ACC112 (cell line): Measurements from ENCODE around the gene UTY.

Source experiments
- H2AFZ ChIP-seq: fragments of 200-600 bp; sonication (generic); one replicate; pipeline ENCODE4 v1.6.0; 2017; ENCODE audit warnings: antibody characterized with exemption, low read length; ENCODE audit not compliant: unreplicated experiment
- H3K27ac ChIP-seq: fragments of 200-600 bp; sonication (generic); 2 replicates; pipeline ENCODE4 v1.5.1; 2014; ENCODE audit warnings: low read depth, mild to moderate bottlenecking, antibody characterized with exemption, low read length, moderate library complexity
- H3K27me3 ChIP-seq: fragments of 200-600 bp; sonication (generic); 2 replicates; pipeline ENCODE4 v1.6.1; 2014; ENCODE audit warnings: mild to moderate bottlenecking, antibody characterized with exemption, low read length, moderate library complexity, mixed read lengths; ENCODE audit not compliant: insufficient read depth
- H3K36me3 ChIP-seq: fragments of 200-600 bp; sonication (generic); 2 replicates; pipeline ENCODE4 v1.6.1; 2016; ENCODE audit warnings: mild to moderate bottlenecking, antibody characterized with exemption, low read length, moderate library complexity, mixed read lengths; ENCODE audit not compliant: insufficient read depth
- H3K4me1 ChIP-seq: fragments of 200-600 bp; sonication (generic); one replicate; pipeline ENCODE4 v1.6.1; 2016; ENCODE audit warnings: low read length, mixed read lengths; ENCODE audit not compliant: insufficient read depth, unreplicated experiment, control insufficient read depth
- H3K4me3 ChIP-seq: fragments of 200-600 bp; sonication (generic); 2 replicates; pipeline ENCODE4 v1.5.1; 2014; ENCODE audit warnings: mild to moderate bottlenecking, low read depth, low read length
- H3K79me2 ChIP-seq: fragments of 200-600 bp; sonication (generic); one replicate; pipeline ENCODE4 v1.6.0; 2016; ENCODE audit warnings: low read length; ENCODE audit not compliant: control insufficient read depth, unreplicated experiment, insufficient read depth

The UTY gene

DNA sequence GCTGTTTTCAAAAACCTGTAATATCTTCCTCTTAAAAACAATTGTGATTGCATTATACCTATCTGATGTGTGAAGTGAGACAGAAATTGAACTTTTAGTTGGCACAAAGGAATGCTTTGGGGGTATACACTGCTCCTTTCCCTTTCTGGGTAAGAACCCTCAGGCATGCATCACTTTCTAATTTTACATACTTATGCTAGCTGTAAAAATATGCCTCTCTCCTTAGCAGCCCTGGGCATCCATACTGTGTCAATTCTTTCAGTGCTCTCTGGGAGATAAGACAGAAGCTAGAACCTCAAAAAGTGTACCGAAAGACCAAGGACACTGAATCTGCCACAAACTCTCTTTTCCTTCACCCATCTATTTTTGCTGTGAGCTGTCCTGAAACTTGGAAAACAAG, 246.7 kb downstream of the UTY start:
- H3K27me3 ChIP-seq: no peaks in the 10 kb centered on the region
- no peaks in the 10 kb centered on the region for H3K36me3 ChIP-seq
- H3K79me2 ChIP-seq: no peaks in the 10 kb centered on the region
- no peak overlapping the region for H2AFZ ChIP-seq
- H3K27ac ChIP-seq: no peak overlapping the region
- no peaks in the 10 kb centered on the region for H3K4me1 ChIP-seq
- H3K4me3 ChIP-seq: no peak overlapping the region

DNA sequence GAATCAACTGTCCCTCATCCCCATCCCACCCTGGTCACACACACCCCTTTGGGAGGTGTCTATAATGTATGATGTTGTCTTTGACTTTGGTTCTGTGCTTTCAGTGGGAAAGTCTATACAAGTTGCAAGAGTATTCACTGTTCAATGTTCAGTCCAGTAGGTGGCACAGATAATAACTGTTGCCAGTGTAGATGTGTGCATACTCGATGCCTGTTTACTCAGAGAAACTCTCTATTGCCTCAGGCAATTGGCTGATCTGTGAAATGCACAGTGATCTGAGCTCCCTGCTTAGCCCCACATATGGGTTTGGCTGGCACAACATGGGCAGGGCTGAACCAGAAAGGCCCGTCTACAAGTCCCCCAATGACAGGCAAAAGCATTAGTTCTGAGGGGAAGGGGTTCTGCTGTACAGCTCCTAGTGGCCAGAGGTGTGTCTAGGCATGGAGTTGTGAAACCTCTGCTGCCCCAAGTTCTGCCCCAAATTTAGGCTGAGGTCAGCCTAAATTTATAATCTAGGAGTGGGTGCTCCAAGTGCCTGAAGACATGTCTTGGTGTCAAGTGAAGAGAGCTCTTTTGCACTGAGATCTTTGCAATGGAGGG, 252.4 kb downstream of the UTY start:
- no peaks in the 10 kb centered on the region for H3K36me3 ChIP-seq
- no peaks in the 10 kb centered on the region for H3K79me2 ChIP-seq
- H3K27ac ChIP-seq: no peak overlapping the region
- H3K27me3 ChIP-seq: no peaks in the 10 kb centered on the region
- H3K4me1 ChIP-seq: no peaks in the 10 kb centered on the region
- no peak overlapping the region for H2AFZ ChIP-seq
- no peak overlapping the region for H3K4me3 ChIP-seq

DNA sequence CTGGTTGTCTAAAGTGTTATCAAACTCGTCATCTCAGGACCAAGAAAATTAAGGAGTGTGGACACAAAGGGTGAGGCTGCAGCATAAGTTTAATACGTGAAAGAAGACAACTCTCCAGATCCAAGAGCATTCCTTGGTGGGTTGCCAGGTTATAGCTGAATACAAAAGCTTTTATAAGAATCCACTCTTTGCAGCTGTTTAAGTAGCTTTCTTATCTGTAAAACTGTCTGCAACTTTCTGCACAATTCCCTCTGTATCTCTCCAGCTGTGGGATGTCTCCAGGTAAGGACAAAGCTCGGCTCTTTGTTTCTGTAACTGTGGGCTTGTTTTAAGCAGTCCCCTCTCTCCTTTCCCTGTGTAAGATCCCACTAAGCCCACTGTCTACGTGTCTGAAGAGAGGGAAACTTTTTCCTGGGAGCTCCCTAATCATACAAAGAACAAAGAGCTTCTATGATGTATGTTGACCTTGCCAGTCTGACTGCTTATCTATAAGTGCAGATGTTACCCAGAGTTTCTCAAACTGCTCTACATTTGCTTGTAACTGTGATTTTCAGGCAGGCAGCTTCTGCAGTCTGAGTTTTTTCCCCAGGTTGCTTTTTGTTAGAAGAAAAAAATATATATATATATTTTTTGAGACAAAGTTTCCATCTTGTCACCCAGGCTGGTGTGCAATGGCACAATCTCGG, 268.7 kb downstream of the UTY start:
- Histone ChIP-seq H3K4me1 (no peaks in the 10 kb centered on the region), H3K4me3 (no peak overlapping the region), H3K27ac (no peak overlapping the region), H3K27me3 (no peaks in the 10 kb centered on the region), H3K36me3 (no peaks in the 10 kb centered on the region), H2AFZ (no peak overlapping the region), H3K79me2 (no peaks in the 10 kb centered on the region)

DNA sequence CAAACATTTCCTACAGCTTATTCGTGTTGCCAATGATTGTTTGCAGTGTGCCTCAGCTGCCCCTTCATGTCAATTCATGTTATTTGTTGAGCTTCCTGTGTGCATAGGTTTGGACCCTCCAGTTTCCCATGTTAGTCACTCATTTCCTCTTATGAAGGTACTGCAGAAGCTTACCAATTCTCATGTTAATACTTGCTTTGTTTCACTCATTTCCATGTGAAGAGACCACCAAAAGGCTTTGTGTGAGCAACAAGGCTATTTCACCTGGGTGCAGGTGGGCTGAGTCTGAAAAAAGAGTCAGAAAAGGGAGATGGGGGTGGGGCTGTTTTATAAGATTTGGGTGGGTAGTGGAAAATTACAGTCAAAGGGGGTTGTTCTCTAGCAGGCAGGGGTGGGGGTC, 274.6 kb downstream of the UTY start:
- no peak overlapping the region for H3K4me3 ChIP-seq
- H2AFZ ChIP-seq: no peak overlapping the region
- H3K4me1 ChIP-seq: no peaks in the 10 kb centered on the region
- no peaks in the 10 kb centered on the region for H3K79me2 ChIP-seq
- H3K27me3 ChIP-seq: no peaks in the 10 kb centered on the region
- no peak overlapping the region for H3K27ac ChIP-seq
- H3K36me3 ChIP-seq: no peaks in the 10 kb centered on the region
